ENCODE measurements around the gene SPRR2D. TPM values are rescaled to one million over a fixed set of nuclear protein-coding genes. Genes with fewer than 3 reads are reported as not detected.
"Not testable (repeated sequence)": the region's sequence is repeated elsewhere in the genome, so short reads cannot be mapped to it uniquely, and the experiment has no call there.

The SPRR2D gene
- total RNA-seq, 1 donor from 2014 or later, result not detected

- H3K36me3 ChIP-seq, result no peaks in the 10 kb centered on the region
- no peaks in the 10 kb centered on the region for H3K27me3 ChIP-seq (ENCODE audit: low read depth)
- DNase-seq, result no peak
- intact Hi-C loops (cut with DNase I), result no loop called here
- no peak overlapping the region for H3K27ac ChIP-seq
- no peaks in the 10 kb centered on the region for H3K4me1 ChIP-seq
- no peaks in the 10 kb centered on the region for H3K9me3 ChIP-seq
- H3K4me3 ChIP-seq, result no peak overlapping the region
- no peak for TF ChIP-seq CTCF (IDR thresholded peaks at IDR 0.05)
- ATAC-seq, result no peak
Observed at GRCh38 chr1:153070243-153070642, 29.3 kb upstream of the SPRR2D start.

GRCh38 chr1:153058826-153059784 lies 18.2 kb upstream of the SPRR2D start:
- H3K27me3 ChIP-seq (ENCODE audit: low read depth), result no peaks in the 10 kb centered on the region
- no peak for TF ChIP-seq CTCF (IDR thresholded peaks at IDR 0.05)
- no peak for ATAC-seq
- no peaks in the 10 kb centered on the region for H3K36me3 ChIP-seq
- intact Hi-C loops (cut with DNase I), result no loop called here
- no peak for DNase-seq
- no peak overlapping the region for H3K4me3 ChIP-seq
- no peak overlapping the region for H3K27ac ChIP-seq
- no peaks in the 10 kb centered on the region for H3K4me1 ChIP-seq
- H3K9me3 ChIP-seq, result no peaks in the 10 kb centered on the region

GRCh38 chr1:153058154-153058553 lies 17.2 kb upstream of the SPRR2D start:
- Histone ChIP-seq H3K4me1 (no peaks in the 10 kb centered on the region), H3K9me3 (no peaks in the 10 kb centered on the region), H3K4me3 (no peak overlapping the region), H3K36me3 (no peaks in the 10 kb centered on the region), H3K27ac (no peak overlapping the region), H3K27me3 (ENCODE audit: low read depth) (no peaks in the 10 kb centered on the region)
- ATAC-seq, result no peak
- no peak for TF ChIP-seq CTCF (IDR thresholded peaks at IDR 0.05)
- no peak for DNase-seq
- intact Hi-C loops (cut with DNase I), result no loop called here

- ATAC-seq, result no peak
- H3K4me1 ChIP-seq, result no peaks in the 10 kb centered on the region
- no peaks in the 10 kb centered on the region for H3K9me3 ChIP-seq
- no peak for DNase-seq
- TF ChIP-seq CTCF (IDR thresholded peaks at IDR 0.05), result no peak
- H3K27ac ChIP-seq, result no peak within 1 kb of the TSS
- no peaks in the 10 kb centered on the region for H3K36me3 ChIP-seq
- H3K4me3 ChIP-seq, result no peak within 1 kb of the TSS
- intact Hi-C loops (cut with DNase I), result no loop called here
- H3K27me3 ChIP-seq (ENCODE audit: low read depth), result no peaks in the 10 kb centered on the region
Observed at GRCh38 chr1:153057375-153057774, 16.5 kb upstream of the SPRR2D start, which contains the start of gene SPRR2A. SPRR2A (minus strand) TSS chr1:153057512; CDS start chr1:153056735, 777 bp downstream.

GRCh38 chr1:153056111-153056510 lies 15.2 kb upstream of the SPRR2D start:
- H3K4me3 ChIP-seq; DNase-seq; intact Hi-C loops (cut with DNase I); H3K36me3 ChIP-seq; H3K27ac ChIP-seq; H3K9me3 ChIP-seq; ATAC-seq; H3K4me1 ChIP-seq; H3K27me3 ChIP-seq (ENCODE audit: low read depth): not testable (repeated sequence)

GRCh38 chr1:153049211-153049610 lies 8.3 kb upstream of the SPRR2D start:
- no peak for TF ChIP-seq CTCF (IDR thresholded peaks at IDR 0.05)
- no peak for DNase-seq
- intact Hi-C loops (cut with DNase I), result no loop called here
- no peaks in the 10 kb centered on the region for H3K4me1 ChIP-seq
- no peaks in the 10 kb centered on the region for H3K9me3 ChIP-seq
- no peaks in the 10 kb centered on the region for H3K36me3 ChIP-seq
- H3K27me3 ChIP-seq (ENCODE audit: low read depth), result no peaks in the 10 kb centered on the region
- H3K27ac ChIP-seq, result no peak overlapping the region
- peak in 1 of 2 donors; percentile 17 for ATAC-seq
- H3K4me3 ChIP-seq, result no peak overlapping the region

Data from lower lobe of right lung (tissue), 2 donors.